Activated T-helper 17 cell treated with anti-CD3 and anti-CD28 coated beads, Interleukin-2, amount 50 U/mL, for 72 hours (primary cell): ENCODE data around the gene DYRK3. TPM values are rescaled to one million over a fixed set of nuclear protein-coding genes. Genes with fewer than 3 reads are reported as not detected.

Source experiments
- ATAC-seq: fragments of 150-1000 bp; cut with Tn5 transposase; replicated peaks from 2 replicates; pipeline ENCODE4 v1.10.0; 2021; ENCODE audit warnings: mild to moderate bottlenecking, moderate library complexity
- H3K27ac Mint-ChIP-seq: one replicate; pipeline ENCODE4 v1.8.0; 2022; ENCODE audit warnings: mixed read lengths
- H3K27me3 Mint-ChIP-seq: one replicate; pipeline ENCODE4 v1.8.0; 2022; ENCODE audit warnings: mixed read lengths
- H3K36me3 Mint-ChIP-seq: one replicate; pipeline ENCODE4 v1.8.0; 2022; ENCODE audit warnings: low read depth, mild to moderate bottlenecking, mixed read lengths
- H3K4me1 Mint-ChIP-seq: one replicate; pipeline ENCODE4 v1.8.0; 2022; ENCODE audit warnings: mixed read lengths
- H3K4me3 Mint-ChIP-seq: one replicate; pipeline ENCODE4 v1.8.0; 2022; ENCODE audit warnings: mild to moderate bottlenecking, mixed read lengths
- H3K9me3 Mint-ChIP-seq: one replicate; pipeline ENCODE4 v1.8.0; 2022; ENCODE audit warnings: mixed read lengths
- total RNA-seq, 2 donors: library from RNA; stranded (reverse); gene quantifications; one replicate each; pipeline ENCODE4 v1.2.3, GENCODE V29; 2022

The DYRK3 gene
- total RNA-seq, 2 donors from 2014 or later, result 9.3 to 12.3 TPM

DNA sequence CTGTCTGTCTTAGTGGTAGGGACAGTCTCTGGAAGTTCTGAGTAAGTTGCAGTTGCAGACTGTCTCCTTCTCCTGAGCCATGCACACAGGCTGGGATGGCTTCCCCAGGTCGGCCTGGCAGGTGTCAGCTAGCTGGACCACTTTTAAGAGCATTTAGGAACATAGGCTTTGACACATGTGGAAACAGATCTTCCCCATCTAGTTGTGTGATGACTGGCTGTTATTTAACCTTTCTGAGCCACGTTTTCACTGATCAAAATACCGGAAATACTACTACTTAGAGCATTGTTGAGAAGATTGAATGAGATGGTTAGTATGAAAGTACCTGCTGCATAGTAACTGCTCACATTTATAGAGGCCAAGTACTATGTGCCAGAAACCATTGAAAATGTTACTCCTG, 43.2 kb downstream of the DYRK3 start:
- H3K9me3 Mint-ChIP-seq, result no peaks in the 10 kb centered on the region
- peaks cover 15% of the 10 kb centered on the region for H3K4me1 Mint-ChIP-seq
- ATAC-seq, result peak; percentile 66
- H3K27ac Mint-ChIP-seq, result no peak overlapping the region
- no peaks in the 10 kb centered on the region for H3K27me3 Mint-ChIP-seq
- no peaks in the 10 kb centered on the region for H3K36me3 Mint-ChIP-seq
- peak overlapping the region; percentile 1 for H3K4me3 Mint-ChIP-seq

GRCh38 chr1:206679738-206680211, 44.4 kb downstream of the DYRK3 start:
- no peaks in the 10 kb centered on the region for H3K36me3 Mint-ChIP-seq
- peak overlapping the region; percentile 49 for H3K27ac Mint-ChIP-seq
- no peaks in the 10 kb centered on the region for H3K27me3 Mint-ChIP-seq
- H3K9me3 Mint-ChIP-seq, result no peaks in the 10 kb centered on the region
- H3K4me1 Mint-ChIP-seq, result peaks cover 22% of the 10 kb centered on the region
- ATAC-seq, result peak; percentile 53
- peak overlapping the region; percentile 54 for H3K4me3 Mint-ChIP-seq

DNA sequence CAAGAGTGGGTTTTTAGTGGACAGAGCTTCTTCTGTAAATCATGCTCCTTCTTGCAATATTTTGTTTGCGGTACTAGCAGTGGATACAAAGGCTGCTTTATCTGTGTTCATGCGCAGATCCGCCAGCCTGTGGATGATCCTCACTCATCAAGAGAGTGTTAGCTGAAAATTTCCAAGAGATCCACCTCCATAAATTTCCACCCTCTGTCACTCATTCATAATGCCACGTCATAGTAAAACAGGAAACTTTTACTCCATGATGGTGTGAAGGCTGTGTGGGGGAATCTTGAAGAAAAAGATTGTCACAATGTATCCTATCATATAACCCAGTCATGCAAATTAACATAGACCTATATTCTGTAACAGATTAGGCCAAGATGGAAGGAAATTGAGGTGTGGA, 44.9 kb downstream of the DYRK3 start:
- Mint-ChIP-seq H3K9me3 (no peaks in the 10 kb centered on the region), H3K4me1 (peaks cover 22% of the 10 kb centered on the region), H3K36me3 (no peaks in the 10 kb centered on the region), H3K27ac (peak overlapping the region; percentile 49), H3K27me3 (no peaks in the 10 kb centered on the region), H3K4me3 (peak overlapping the region; percentile 54)
- peak; percentile 5 for ATAC-seq

DNA sequence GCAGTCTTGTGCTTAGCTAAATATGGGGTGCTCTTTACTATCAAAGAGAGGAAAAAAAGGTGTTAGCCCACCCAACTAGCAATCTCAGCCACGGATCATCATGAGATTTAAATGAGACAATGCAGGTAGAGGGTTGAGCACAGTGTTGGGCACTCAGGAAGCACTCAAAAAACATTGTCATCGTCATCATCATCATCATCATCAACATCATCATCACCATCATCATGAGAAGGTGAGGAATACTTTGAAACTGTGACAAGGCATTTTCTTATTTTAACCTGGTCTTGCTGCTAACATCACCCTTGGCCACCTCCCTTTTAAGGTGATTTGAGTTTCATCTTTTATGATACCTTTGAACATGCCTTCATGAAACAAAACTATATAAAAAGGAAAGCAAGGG, 46.0 kb downstream of the DYRK3 start:
- no peak overlapping the region for H3K27ac Mint-ChIP-seq
- H3K9me3 Mint-ChIP-seq, result no peaks in the 10 kb centered on the region
- peak overlapping the region; percentile 54 for H3K4me3 Mint-ChIP-seq
- peaks cover 4% of the 10 kb centered on the region for H3K36me3 Mint-ChIP-seq
- H3K4me1 Mint-ChIP-seq, result peaks cover 22% of the 10 kb centered on the region
- ATAC-seq, result no peak
- H3K27me3 Mint-ChIP-seq, result no peaks in the 10 kb centered on the region

- ATAC-seq, result no peak
- Mint-ChIP-seq H3K9me3 (no peaks in the 10 kb centered on the region), H3K27me3 (no peaks in the 10 kb centered on the region), H3K36me3 (peaks cover 12% of the 10 kb centered on the region), H3K4me3 (no peak overlapping the region), H3K4me1 (peaks cover 28% of the 10 kb centered on the region), H3K27ac (no peak overlapping the region)
Measured at GRCh38 chr1:206682111-206682510, 46.8 kb downstream of the DYRK3 start.

DNA sequence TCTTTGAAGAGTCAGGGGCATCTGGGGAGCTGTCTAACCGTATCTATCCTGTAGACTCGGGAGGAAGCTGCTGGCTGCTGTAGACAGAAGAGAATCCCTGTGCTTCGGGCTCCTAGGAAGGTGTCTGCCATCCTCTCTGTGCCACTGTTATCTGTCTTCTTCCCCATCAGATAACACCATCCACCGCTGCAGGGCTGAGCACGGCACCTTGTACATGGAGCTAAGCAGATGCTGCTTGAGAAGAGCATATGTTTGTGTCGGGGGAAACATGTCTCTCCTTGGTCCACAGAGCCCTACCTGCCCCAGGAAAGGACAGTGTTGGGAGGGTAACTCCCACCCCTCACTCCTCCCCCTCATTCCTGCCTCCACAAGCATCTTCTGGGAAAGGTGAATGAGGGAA, 48.0 kb downstream of the DYRK3 start:
- peaks cover 40% of the 10 kb centered on the region for H3K4me1 Mint-ChIP-seq
- no peaks in the 10 kb centered on the region for H3K27me3 Mint-ChIP-seq
- peak overlapping the region; percentile 98 for H3K4me3 Mint-ChIP-seq
- no peak overlapping the region for H3K27ac Mint-ChIP-seq
- H3K9me3 Mint-ChIP-seq, result no peaks in the 10 kb centered on the region
- ATAC-seq, result no peak
- peaks cover 24% of the 10 kb centered on the region for H3K36me3 Mint-ChIP-seq

- no peaks in the 10 kb centered on the region for H3K27me3 Mint-ChIP-seq
- H3K4me3 Mint-ChIP-seq, result peak overlapping the region; percentile 98
- H3K9me3 Mint-ChIP-seq, result no peaks in the 10 kb centered on the region
- ATAC-seq, result no peak
- peaks cover 28% of the 10 kb centered on the region for H3K36me3 Mint-ChIP-seq
- peaks cover 44% of the 10 kb centered on the region for H3K4me1 Mint-ChIP-seq
- H3K27ac Mint-ChIP-seq, result peak overlapping the region; percentile 22
Measured at GRCh38 chr1:206684003-206684402, 48.7 kb downstream of the DYRK3 start.

DNA sequence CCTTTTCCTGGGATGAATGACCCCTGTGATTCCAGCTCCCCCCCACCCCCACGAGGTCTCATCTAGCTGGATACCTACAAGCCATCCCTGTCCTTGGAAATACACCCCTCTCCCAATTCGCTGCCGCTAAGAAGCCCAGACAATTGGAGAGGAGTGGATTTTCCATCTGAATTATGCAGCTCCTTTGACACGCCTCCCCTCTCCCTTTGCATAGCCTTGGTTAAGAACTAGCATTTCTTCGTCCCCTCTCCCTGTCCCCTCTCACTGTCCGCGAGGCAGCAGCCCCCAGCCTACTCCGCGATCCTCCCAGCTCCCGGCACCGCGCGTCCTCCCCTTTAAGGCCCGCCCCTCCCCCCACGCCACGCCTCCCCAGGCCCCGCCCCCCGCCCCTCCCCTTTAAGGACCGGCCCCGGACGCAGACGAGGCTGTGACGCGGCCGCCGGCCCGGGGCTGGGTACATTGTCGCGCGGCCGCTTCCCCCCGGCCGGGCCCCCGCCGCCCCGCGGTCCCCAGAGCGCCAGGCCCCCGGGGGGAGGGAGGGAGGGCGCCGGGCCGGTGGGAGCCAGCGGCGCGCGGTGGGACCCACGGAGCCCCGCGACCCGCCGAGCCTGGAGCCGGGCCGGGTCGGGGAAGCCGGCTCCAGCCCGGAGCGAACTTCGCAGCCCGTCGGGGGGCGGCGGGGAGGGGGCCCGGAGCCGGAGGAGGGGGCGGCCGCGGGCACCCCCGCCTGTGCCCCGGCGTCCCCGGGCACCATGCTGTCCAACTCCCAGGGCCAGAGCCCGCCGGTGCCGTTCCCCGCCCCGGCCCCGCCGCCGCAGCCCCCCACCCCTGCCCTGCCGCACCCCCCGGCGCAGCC, 49.4 kb downstream of the DYRK3 start, which contains the start of gene MAPKAPK2:
TSS of gene MAPKAPK2 (plus strand) at position 428 of the 856 bp plus-strand sequence. CDS start at position 753, 325 bp downstream.
- Mint-ChIP-seq H3K9me3 (no peaks in the 10 kb centered on the region), H3K27me3 (no peaks in the 10 kb centered on the region), H3K4me1 (peaks cover 48% of the 10 kb centered on the region), H3K27ac (peak within 1 kb of the TSS; percentile 96), H3K36me3 (peaks cover 33% of the 10 kb centered on the region), H3K4me3 (peak within 1 kb of the TSS; percentile 98)
- ATAC-seq, result peak; percentile 63

DNA sequence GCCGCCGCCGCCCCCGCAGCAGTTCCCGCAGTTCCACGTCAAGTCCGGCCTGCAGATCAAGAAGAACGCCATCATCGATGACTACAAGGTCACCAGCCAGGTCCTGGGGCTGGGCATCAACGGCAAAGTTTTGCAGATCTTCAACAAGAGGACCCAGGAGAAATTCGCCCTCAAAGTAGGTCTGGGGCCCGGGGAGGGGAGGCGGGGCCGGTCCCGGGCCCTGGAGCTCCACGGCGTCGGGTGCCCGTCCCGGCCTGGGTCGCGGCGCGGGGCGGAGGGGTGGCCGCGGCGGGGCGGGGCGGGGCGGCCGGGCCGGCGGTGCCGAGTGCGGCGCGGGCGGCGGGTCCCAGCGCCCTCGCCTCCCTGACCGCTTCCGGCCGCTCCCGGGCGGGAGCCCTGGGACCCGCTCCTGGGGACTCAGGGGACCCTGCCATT, 50.0 kb downstream of the DYRK3 start:
- Mint-ChIP-seq H3K27ac (peak overlapping the region; percentile 96), H3K36me3 (peaks cover 40% of the 10 kb centered on the region), H3K27me3 (no peaks in the 10 kb centered on the region), H3K9me3 (no peaks in the 10 kb centered on the region), H3K4me1 (peaks cover 48% of the 10 kb centered on the region), H3K4me3 (peak overlapping the region; percentile 98)
- ATAC-seq, result peak; percentile 47

- Mint-ChIP-seq H3K36me3 (peaks cover 42% of the 10 kb centered on the region), H3K4me3 (peak overlapping the region; percentile 98), H3K4me1 (peaks cover 50% of the 10 kb centered on the region), H3K27ac (peak overlapping the region; percentile 96), H3K27me3 (no peaks in the 10 kb centered on the region), H3K9me3 (no peaks in the 10 kb centered on the region)
- peak; percentile 74 for ATAC-seq
Measured at GRCh38 chr1:206685769-206686477, 50.6 kb downstream of the DYRK3 start.

DNA sequence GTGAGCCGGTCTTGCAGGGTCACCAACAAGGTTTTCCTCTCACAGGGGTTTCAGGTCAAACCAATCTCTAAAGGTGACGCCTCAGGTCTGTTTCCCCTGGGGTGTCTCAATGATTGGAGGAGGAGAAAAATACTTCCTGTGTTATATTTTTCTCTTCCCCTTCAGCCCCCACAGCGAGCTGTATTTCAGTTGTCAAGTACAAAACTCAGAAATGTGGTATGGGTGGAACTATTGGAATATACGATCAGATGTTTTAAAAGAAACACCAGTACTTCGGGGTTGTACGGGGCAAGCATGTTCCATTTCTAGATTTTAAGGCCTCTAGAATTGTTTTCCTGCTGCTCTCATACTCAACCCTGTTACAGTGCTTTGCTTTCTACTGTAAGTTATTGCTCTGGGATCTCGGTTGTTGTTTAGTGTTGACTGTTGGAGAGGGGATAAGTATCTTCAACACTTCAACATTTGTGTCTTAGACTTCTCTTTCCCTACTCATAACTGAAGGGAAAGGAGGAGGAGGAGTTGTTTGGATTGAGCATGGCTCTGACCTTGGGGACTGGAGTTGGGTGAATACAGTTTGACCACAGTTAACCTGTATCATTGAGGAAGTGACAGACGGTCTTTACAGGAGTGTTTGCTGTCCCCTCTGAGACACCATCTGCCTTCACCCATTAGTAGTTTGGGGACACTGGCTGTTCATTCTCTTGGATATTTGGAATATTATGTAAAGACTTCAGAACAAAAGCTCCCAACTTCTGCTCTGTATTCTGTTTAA, 51.3 kb downstream of the DYRK3 start:
- no peaks in the 10 kb centered on the region for H3K27me3 Mint-ChIP-seq
- peak; percentile 23 for ATAC-seq
- no peaks in the 10 kb centered on the region for H3K9me3 Mint-ChIP-seq
- H3K27ac Mint-ChIP-seq, result peak overlapping the region; percentile 96
- H3K4me3 Mint-ChIP-seq, result peak overlapping the region; percentile 98
- H3K4me1 Mint-ChIP-seq, result peaks cover 52% of the 10 kb centered on the region
- peaks cover 42% of the 10 kb centered on the region for H3K36me3 Mint-ChIP-seq

- no peak for ATAC-seq
- Mint-ChIP-seq H3K4me3 (peak overlapping the region; percentile 98), H3K27ac (peak overlapping the region; percentile 96), H3K36me3 (peaks cover 47% of the 10 kb centered on the region), H3K27me3 (no peaks in the 10 kb centered on the region), H3K4me1 (peaks cover 57% of the 10 kb centered on the region), H3K9me3 (no peaks in the 10 kb centered on the region)
Measured at GRCh38 chr1:206687251-206687914, 52.0 kb downstream of the DYRK3 start.

- H3K27me3 Mint-ChIP-seq, result no peaks in the 10 kb centered on the region
- H3K9me3 Mint-ChIP-seq, result no peaks in the 10 kb centered on the region
- H3K4me1 Mint-ChIP-seq, result peaks cover 58% of the 10 kb centered on the region
- peak; percentile 6 for ATAC-seq
- peaks cover 52% of the 10 kb centered on the region for H3K36me3 Mint-ChIP-seq
- peak overlapping the region; percentile 96 for H3K27ac Mint-ChIP-seq
- H3K4me3 Mint-ChIP-seq, result peak overlapping the region; percentile 98
Measured at GRCh38 chr1:206687915-206688442, 52.6 kb downstream of the DYRK3 start.
